GM10248 (cell line): ENCODE results near the gene ALX4.

ENCODE experiments used
- CTCF ChIA-PET: fragments of 300-600 bp; sonication (Branson Sonifier 250); formaldehyde crosslinking; extraction: SDS; loops from one replicate; lab custom pipeline; 2021; ENCODE audit warnings: antibody characterized with exemption; lab: Yijun Ruan, JAX
- POLR2A ChIA-PET: fragments of 350-650 bp; sonication (Branson Sonifier 250); formaldehyde crosslinking; extraction: SDS; loops from one replicate; lab custom pipeline; 2020; ENCODE audit warnings: antibody characterized with exemption; lab: Yijun Ruan, JAX
- DNase-seq: peaks from one replicate; pipeline ENCODE4 v3.0.0; 2012; ENCODE audit errors: extremely low spot score
- CTCF ChIP-seq: IDR thresholded peaks from 2 replicates; pipeline ENCODE4 v1.5.1; 2012; ENCODE audit warnings: mild to moderate bottlenecking, low read depth; ENCODE audit errors: extremely low read depth, missing control alignments, control extremely low read depth

The ALX4 gene

GRCh38 chr11:44235765-44236201 is 74.2 kb downstream of the ALX4 start:
- ChIA-PET CTCF (interaction anchor here (1.1 to 3.6 kb wide), 4 partner anchors 9 to 26 kb away, joined by 3 to 12 read pairs (median 3); no protein-coding TSS in a partner anchor), POLR2A (interaction anchor here (0.6 kb wide), 1 partner anchor 71 kb away, joined by 5 read pairs; no protein-coding TSS in a partner anchor)
- TF ChIP-seq CTCF = no peak
- no peak for DNase-seq

- ChIA-PET CTCF (interaction anchor here (0.9 kb wide), 1 partner anchor 9 kb away, joined by 3 read pairs; no protein-coding TSS in a partner anchor), POLR2A (no interaction called here)
- no peak for DNase-seq
- no peak for TF ChIP-seq CTCF
These were observed 80.3 kb downstream of the ALX4 start for GRCh38 chr11:44229624-44230023.

GRCh38 chr11:44229098-44229497 is 80.8 kb downstream of the ALX4 start:
- no peak for DNase-seq
- ChIA-PET CTCF (interaction anchor here (0.9 kb wide), 1 partner anchor 10 kb away, joined by 3 read pairs; no protein-coding TSS in a partner anchor), POLR2A (no interaction called here)
- TF ChIP-seq CTCF = no peak

GRCh38 chr11:44228379-44228778 is 81.6 kb downstream of the ALX4 start:
- no peak for TF ChIP-seq CTCF
- DNase-seq = no peak
- POLR2A ChIA-PET = no interaction called here
- CTCF ChIA-PET = no interaction called here

- ChIA-PET CTCF (interaction anchor here (2.5 kb wide), 1 partner anchor 10 kb away, joined by 12 read pairs; no protein-coding TSS in a partner anchor), POLR2A (no interaction called here)
- no peak for DNase-seq
- no peak for TF ChIP-seq CTCF
These were observed 83.0 kb downstream of the ALX4 start for GRCh38 chr11:44226945-44227344.

GRCh38 chr11:44226490-44226889 is 83.4 kb downstream of the ALX4 start:
- TF ChIP-seq CTCF = no peak
- ChIA-PET CTCF (interaction anchor here (2.5 kb wide), 1 partner anchor 10 kb away, joined by 12 read pairs; no protein-coding TSS in a partner anchor), POLR2A (no interaction called here)
- DNase-seq = no peak
